GM21723 (cell line): Measurements from ENCODE around the gene HPN.
A peak's percentile ranks its signal among the peaks of the same experiment; 100 is the strongest.

ENCODE experiments used
- ATAC-seq: cut with Tn5 transposase; IDR thresholded peaks from one replicate; pipeline ENCODE4 v1.9.1; 2021; ENCODE audit warnings: mild to moderate bottlenecking, moderate library complexity; ENCODE audit not compliant: unreplicated experiment

Gene HPN

DNA sequence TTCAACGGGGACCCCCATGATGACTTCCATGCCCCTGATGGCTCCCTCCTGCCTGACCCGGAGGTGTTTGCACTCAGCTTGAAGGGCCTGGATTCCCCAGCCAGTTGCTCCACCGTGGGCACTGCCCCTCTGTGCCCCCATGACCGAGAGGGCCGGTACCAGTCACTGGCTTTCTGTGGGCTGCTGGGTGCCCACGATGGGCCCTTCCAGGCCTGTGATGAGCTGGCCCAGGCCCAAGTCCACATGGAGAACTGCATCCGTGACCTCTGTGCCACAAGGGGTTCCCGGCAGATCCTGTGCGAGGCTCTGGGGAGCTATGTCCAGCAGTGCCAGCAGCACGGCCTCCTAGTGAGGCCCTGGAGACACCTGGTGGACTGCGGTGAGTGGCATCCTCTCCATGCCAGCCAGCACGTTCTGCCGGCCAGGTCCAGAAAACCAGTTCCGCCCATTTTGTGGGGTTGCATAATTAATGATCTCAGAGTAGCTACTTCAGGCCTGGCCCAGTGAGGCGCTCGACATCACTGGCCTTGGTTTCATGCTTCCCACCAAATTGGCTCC is 39.2 kb downstream of the HPN start:
- no peak for ATAC-seq

DNA sequence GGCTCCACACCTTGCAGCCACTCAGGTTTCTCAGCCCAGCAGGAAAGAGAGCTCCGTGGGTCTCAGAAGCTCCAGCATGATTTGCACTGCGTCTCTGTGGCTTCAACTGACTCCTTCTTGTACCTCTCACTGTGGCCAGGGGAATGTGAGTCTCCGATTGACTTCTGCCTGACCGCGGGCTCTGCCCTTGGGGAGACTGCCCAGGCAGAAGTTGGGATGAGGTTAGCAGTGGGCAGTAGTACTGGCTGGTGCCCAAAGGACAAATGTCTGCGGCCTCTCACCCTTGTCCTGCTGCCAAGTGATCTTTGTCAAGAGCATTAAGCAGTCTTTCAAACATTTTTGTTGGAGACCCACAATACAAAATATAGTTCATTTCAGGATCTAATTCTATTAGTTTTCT is 39.7 kb downstream of the HPN start:
- no peak for ATAC-seq

DNA sequence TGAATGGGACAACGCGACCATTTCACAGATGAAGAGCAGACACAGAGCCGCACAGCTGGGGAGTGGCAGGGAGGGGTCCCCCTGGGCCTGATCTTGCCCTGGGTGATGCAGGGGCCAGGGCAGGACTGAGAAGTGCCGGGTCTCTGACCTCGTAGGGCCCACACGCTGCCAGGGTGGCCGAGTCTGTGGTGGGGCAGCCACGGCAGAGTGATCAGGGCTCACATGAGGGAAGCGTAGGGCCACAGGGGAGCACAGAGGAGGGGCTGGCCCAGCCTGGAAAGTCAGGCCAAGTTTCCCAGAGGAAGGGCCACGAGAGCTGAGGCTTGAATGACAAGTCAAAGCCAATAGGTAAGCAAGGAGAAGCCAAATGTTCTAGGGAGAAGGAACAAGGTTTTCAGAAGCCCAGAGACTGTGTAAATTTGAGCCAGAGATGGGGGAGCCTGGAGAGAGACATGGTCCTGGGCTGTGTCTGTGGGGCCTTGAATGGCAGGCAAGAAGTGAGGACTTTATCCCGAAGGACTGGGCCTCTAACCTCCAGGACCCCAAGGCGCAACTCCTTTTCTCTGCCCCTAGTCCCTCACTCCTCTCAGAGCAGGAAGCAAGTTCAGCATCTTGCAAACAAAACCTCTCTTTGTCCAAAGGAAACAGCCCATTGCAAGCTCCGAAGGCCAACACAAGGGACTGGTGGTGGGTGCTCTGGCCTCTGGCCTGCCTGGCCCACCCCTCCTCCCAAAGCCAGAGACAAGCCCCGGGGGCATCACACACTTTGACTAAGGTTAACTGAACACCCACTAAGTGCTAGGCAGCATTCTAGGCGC is 42.4 kb downstream of the HPN start:
- no peak for ATAC-seq

DNA sequence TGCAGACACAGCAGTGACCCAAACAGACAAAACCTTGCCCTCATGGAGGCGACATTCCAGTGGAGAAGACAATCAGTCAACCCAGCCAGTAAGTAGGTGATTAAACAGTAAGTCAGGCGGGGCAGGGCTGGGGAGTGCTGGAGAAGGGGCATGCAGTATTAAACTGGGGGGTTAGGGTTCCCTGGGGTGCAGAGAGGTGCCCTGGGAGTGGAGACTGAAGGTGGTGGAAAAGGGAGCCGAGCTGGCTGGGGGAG is 42.9 kb downstream of the HPN start:
- no peak for ATAC-seq

DNA sequence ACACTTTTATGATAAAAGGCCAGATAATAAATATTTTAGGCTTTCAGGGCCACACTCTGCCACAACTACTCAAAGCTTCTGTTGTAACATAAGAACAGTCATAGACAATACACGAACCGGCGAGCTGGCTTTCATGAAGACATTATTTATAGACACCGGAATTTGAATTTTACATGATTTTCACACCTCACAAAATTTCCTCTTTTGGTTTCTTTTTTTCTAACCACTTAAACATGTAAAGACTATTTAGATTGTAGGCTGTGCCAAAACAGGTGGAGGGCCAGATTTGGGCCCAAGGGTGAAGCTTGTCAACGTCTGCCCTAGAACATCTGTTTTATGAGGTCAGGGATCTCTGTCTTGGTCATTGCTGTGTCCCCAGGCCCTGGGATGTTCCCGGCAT is 44.4 kb downstream of the HPN start:
- peak; percentile 55 for ATAC-seq

DNA sequence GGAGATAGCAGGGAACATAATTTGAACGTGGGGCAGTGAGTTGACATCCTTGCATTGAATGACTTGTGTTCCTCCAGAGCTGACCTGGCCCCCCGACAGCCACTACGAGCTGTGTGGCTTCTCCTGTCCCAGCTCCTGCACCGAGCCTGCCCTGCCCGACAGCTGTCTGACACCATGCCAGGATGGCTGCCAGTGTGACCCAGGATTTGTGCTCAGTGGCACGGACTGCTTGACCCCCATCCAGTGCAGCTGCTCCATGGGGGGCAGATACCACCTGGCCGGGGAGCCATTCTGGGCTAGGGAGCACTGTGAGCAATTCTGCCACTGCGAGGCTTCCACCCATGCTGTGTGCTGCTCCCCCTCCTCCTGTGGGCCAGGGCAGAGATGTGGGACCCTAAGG is 44.9 kb downstream of the HPN start:
- no peak for ATAC-seq

DNA sequence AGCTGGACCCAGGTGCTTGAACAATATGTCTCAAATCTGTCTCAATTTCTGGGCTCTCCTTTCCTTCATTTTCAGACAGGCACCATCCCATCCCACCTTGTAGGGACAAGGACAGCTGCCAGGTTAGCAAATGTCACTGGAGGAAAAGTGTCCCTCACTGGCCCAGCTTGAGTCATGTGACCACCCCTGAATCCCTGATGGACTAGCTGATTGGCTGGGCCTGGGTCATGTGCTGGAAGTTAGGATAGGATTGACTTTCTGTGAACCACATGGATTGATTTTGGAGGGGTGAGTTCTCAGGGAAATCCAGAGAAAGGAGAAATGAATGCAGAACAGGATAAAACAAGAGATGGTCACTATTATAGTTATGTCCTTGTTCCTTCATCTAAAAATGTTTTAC is 45.9 kb downstream of the HPN start:
- no peak for ATAC-seq

DNA sequence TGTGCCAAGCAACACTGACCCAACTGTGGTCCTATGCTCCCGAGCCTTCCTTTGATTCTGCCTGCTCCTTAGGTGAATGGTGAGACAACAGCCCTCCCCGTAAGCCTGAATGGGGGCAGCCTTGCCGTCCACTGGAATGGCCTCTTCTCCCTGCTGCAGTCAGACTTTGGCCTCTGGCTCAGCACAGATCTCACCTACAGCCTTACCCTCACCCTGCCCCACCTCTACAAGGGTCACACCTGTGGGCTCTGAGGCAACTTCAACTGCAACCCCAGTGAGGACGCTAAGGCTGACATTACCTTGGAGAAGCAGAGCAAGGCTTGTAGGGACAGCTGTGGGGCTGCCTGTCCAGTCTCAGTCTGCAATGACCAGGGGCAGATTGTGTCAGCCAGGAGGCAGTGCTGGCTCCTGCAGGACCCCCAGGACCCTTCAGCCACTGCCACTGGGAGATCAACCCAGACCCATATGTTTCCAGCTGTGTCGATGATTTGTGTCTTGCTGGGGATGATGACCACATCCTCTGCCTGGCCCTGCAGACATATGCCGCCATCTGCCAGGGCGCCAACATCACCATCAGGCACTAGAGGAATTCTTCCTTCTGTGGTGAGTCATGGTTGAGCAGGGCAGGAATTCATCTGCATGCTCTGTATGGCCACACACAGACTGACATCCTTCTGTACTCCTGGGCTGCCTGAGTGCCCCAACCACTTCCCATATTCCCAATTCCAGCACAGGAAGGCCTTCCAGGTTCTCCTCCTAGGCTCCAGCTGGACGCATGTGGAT is 46.8 kb downstream of the HPN start:
- ATAC-seq = no peak

DNA sequence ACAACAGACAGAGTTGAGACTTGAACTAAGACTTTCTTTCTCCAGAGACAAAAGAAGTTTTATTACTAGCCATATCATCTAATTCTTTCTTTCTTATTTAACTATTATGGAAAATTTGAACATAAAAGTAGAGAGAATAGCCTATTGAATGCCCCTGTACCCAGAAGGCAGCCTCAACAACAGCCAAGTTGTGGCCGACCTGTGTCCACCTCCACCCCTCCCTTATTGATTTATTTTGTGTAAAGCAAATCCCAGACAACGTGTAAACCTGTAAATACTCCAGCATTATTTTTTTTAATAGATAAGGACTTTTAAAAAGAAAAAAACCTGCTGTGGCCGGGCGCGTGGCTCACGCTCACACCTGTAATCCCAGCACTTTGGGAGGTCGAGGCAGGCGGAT is 48.0 kb downstream of the HPN start:
- ATAC-seq = no peak

DNA sequence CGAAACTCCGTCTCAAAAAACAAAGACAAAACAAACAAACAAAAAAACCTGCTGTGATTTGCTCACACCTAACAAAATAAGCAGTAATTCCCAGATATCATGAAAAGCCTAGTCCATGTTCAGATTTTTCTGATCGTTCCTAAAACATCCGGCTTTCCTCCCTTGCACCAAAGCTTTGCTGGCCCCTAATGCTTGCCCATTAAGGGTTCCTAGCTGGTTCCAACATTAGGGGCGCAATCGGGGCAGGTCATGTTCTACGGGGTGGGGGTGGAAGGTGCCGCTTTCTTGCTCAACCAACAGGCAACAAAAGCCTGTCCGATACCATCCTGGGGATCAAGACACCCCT is 48.6 kb downstream of the HPN start:
- ATAC-seq = no peak

DNA sequence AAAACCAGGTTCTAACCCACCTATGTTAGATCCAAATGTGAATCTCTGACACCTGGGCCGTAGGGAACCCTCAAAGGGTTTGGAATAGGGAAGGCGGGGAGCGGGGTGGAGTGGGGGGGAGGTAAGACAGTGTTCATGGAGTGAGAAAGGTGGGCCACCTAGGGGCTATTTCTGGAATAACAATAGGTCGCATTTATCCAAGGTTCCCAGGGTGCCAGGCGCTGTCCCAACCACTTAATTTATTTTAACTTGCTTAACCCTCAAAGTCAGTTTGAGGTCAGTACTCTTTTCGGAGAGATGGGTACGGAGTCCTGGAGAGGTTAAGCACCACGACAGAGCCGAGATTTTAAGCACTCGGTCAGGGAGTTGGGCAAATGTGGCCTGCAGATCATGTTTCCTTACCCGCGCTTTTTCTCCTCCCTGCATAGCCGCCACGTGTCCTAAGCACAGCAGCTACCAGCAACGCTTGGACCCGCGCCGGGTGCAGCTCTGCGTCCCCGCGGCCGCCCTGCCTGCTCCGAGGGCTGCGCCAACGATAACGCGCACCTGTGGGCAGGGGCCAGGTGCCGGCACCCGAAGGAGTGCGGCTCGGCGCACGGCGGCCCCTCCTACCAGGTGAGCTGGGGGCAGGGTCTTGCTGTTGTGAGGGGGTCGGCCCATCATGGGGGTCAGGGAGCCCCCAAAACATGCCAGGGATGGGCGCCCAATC is 49.1 kb downstream of the HPN start:
- ATAC-seq = no peak

DNA sequence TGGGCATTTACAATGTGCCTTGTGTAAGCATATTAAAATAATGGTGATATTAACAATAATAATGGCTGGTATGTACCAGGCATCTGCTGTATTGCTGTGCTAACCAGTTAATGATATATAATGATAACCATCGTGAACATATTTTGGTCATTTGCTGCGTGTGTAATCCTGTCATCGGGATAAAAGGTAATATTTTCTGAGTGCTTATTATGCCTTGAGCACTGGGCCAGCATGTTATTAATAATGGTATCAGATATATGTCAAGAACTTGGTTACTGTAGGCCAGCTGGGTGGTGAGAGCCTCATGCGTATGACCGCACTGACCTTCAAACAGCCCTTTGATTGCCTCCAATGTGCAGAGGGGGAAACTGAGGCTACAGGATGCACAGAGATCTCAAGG is 51.9 kb downstream of the HPN start:
- no peak for ATAC-seq

DNA sequence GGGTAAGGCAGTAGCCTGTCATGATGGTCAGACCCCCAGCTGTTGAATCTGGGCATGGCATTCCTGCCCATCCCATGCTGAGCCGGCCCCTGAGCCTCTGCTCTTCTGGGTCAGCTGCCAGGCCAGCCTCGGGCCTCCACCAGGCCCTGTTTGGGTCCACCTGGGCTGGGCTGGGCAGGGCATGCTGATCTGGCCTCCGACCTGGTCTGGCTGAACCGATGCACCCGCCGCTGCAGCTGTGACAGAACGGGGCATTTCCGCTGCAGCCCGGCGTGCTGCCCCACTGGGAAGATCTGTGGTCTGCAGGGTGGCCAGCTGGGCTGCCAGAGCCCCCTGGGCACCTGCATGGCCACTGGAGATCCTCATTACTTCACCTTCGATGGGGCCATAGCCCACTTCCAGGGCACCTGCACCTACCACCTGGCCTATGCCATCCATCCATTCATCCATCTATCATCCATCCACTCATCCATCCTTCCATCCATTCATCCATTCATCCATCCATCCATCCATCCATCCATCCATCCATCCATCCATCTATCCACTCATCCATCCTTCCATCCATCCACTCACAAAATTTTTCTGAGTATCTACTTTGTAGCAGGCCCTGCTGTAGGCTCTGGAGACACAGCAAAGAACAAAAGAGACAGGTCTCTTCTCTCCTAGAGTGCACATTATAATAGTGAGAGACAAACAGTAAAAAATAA is 52.6 kb downstream of the HPN start:
- ATAC-seq = no peak

DNA sequence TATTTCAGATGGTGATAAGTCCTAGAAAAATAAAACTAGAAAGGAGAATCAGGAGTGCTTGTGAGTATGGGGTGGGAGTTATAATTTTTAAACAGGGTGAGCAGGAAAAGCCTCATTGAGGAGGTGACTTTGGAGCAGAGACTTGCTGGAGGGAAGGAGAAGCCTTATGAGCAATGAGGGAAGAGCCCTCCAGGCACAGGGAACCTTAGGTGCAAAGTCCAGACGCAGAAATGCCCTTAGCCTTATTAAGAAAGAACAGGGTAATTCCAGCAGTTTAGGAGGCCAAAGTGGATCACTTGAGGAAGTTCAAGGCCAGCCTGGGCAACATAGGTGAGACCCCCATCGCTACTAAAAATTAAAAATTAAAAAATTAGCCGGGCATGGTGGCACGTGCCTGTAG is 53.1 kb downstream of the HPN start:
- ATAC-seq = no peak

DNA sequence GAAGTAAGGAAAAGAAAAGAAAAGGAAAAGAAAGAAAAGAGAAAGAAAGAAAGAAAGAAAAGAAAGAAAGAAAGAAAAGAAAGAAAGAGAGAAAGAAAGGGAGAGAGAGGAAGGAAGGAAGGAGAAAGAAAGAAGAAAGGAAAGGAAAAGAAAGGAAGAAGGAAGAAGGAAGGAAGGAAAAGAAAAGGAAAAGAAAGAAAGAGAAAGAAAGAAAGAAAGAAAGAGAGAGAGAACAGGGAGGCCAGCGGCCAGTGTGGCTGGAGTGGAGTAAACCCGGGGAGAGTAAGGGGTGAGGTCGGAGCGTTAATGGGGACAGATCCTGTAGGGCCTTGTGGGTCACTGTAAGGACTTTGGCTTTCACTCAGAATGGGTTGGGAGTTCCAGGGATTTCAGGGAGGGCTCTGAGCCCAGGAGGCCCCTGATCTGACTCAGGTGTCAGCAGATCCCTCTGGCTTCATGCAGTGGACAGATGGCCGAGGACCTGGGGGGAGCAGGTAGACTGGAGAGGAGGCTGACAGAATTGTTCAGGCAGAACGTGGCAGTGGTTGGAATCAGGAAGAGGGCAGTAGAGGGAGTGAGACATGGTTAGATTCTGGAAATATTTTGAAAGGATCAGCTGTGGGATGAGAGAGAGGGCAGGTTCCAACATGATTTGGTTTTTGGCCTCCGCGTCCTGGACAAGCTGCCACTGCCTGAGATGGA is 54.3 kb downstream of the HPN start:
- ATAC-seq = no peak

DNA sequence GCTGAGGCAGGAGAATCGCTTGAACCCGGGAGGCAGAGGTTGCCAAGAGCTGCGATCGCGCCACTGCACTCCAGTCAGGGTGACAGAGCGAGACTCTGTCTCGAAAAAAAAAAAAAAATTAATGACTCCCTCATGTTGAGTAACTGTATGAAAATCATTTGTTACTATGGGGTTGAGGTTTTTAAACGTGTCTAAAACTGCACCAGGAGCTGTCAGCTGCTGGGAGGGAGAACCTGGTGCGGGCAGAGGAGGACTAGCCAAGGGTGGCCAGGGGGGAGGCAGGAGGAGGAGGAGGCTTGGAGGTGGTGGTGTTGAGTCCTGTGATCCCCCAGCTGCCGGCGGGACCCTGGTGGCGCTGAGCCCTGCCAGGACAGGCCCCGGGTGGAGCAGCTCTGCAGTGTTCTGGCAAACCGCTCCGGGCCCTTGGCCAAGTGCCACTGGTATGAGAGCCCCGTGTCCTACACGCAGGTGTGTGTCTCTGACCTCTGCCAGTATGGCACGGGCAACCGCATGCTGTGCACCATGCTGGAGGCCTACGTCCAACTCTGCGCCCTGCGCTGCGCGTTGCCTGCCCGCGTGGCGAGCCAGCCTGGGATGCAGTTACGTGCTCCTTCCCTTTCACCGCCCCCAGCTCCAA is 57.0 kb downstream of the HPN start:
- ATAC-seq = no peak

DNA sequence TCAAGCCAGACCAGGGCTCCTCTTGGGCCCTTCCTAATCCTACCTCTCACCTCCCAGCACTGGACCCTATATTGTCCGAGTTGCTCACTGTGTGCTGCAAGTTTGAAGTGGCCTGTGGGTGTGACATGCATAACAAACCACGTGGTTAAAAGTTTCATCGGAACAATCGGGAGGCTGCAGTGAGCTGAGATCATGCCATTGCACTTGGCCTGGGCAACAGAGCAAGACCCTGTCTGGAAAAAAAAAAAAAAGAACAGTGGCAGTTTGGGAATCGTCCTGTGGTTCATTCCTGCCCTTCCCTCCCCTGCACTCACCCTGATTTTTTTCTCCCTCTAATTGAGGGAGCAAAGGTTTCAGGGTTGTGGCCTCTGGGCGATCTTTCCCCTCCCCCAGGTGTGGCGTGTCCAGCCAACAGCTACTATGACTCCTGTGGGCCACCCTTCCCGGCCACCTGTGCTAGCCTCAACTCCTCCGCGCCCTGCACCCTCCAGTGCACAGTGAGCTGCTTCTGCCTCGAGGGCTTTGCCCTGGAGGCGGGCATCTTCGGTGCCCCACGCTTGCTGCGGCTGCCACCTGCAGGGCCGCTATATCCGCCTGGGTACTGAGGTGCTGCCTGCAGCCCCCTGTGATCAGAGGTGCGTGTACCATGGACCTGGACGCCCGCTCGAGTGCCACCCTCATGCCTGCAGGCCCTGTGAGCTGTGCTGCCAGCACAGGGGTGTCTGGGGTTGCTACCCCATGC is 57.8 kb downstream of the HPN start:
- no peak for ATAC-seq

DNA sequence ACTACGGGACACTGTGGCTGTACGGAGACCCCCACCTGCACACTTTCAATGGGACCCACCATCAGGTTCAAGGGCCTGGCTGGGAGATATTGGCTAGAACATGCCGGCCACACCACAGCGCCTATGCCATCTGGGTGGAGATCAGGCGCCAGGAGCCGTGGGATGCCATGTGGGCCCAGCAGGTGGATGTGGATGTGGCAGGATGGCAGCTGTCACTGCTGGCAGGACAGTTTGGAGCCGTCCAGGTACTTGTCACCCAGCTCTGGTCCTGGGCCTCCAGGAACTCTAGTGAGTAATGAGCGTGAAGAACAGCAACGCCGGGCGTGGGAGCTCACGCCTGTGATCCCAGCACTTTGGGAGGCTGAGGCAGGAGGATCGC is 58.4 kb downstream of the HPN start:
- no peak for ATAC-seq
